ENCODE measurements around the gene SMPD2.

SMPD2 gene

GRCh38 chr6:109454496-109455436 lies 14.2 kb downstream of the SMPD2 start:
- peak overlapping the region; percentile 88 for H2AFZ ChIP-seq (ENCODE audit: low read depth, low read length)
- H4K8ac ChIP-seq (ENCODE audit: low read length): peak overlapping the region; percentile 89
- H2BK12ac ChIP-seq (ENCODE audit: low read length in 2 of 2): peak overlapping the region; percentile 21 to 29
- H3K14ac ChIP-seq (ENCODE audit: low read length in 2 of 2): peak overlapping the region in 1 of 2 experiments; percentile 96
- peak overlapping the region; percentile 90 for H3K4me2 ChIP-seq (ENCODE audit: low read length, poor library complexity, severe bottlenecking)
- no peak overlapping the region for H2AK5ac ChIP-seq (ENCODE audit: low read length, severe bottlenecking)
- H3K4ac ChIP-seq (ENCODE audit: low read depth in 1 of 2, low read length in 2 of 2): peak overlapping the region; percentile 76 to 89
- DNase-seq: peak; percentile 46
- peak overlapping the region; percentile 71 for H2BK15ac ChIP-seq (ENCODE audit: low read depth, poor library complexity, severe bottlenecking)
- H3K23ac ChIP-seq (ENCODE audit: low read length in 2 of 2): peak overlapping the region in 1 of 2 experiments; percentile 57
- peak overlapping the region; percentile 95 for H3K4me3 ChIP-seq (ENCODE audit: insufficient read depth in 1 of 2, low read depth in 1 of 2, low read length in 2 of 2)
- peak overlapping the region; percentile 73 for H2BK120ac ChIP-seq (ENCODE audit: low read depth, low read length)
- peaks cover 31 to 34% of the 10 kb centered on the region in 2 experiments for H3K36me3 ChIP-seq (ENCODE audit: control insufficient read depth in 1 of 2, insufficient read depth in 2 of 2, low read depth in 1 of 2, low read length in 2 of 2)
- H2BK5ac ChIP-seq (ENCODE audit: low read depth, low read length, poor library complexity, severe bottlenecking): peak overlapping the region; percentile 61
- peaks cover 20% of the 10 kb centered on the region for H3K4me1 ChIP-seq (ENCODE audit: control insufficient read depth, insufficient read depth, low read depth, low read length)
- peak overlapping the region; percentile 91 for H3K9ac ChIP-seq (ENCODE audit: low read length)
- H3K27ac ChIP-seq (ENCODE audit: low read length, poor library complexity, severe bottlenecking): no peak overlapping the region
- no peaks in the 10 kb centered on the region for H3K27me3 ChIP-seq (ENCODE audit: control insufficient read depth in 1 of 2, insufficient read depth in 1 of 2, low read length in 2 of 2)
- 7% methylated on average over 36 of the region's 48 CpGs for WGBS
- peaks cover 30% of the 10 kb centered on the region for H3K79me1 ChIP-seq (replicated peaks; ENCODE audit: low read length, poor library complexity, severe bottlenecking)
- no peaks in the 10 kb centered on the region for H3K9me3 ChIP-seq (ENCODE audit: control insufficient read depth, low read length)
- H4K91ac ChIP-seq (ENCODE audit: low read length): peak overlapping the region; percentile 94
- H3K18ac ChIP-seq (ENCODE audit: low read depth in 1 of 2, low read length in 2 of 2): peak overlapping the region; percentile 91 to 95

GRCh38 chr6:109455437-109456110 lies 15.1 kb downstream of the SMPD2 start, which contains the start of gene MICAL1:
Gene MICAL1, minus strand, starts transcription at chr6:109455772. Its CDS starts 1,576 bp downstream, at chr6:109454196.
- H4K8ac ChIP-seq (ENCODE audit: low read length): peak within 1 kb of the TSS; percentile 89
- H3K23ac ChIP-seq (ENCODE audit: low read length in 2 of 2): peak within 1 kb of the TSS in 1 of 2 experiments; percentile 57
- peaks cover 27% of the 10 kb centered on the region for H3K79me1 ChIP-seq (replicated peaks; ENCODE audit: low read length, poor library complexity, severe bottlenecking)
- H3K27ac ChIP-seq (ENCODE audit: low read length, poor library complexity, severe bottlenecking): no peak within 1 kb of the TSS
- peaks cover 29 to 30% of the 10 kb centered on the region in 2 experiments for H3K36me3 ChIP-seq (ENCODE audit: control insufficient read depth in 1 of 2, insufficient read depth in 2 of 2, low read depth in 1 of 2, low read length in 2 of 2)
- H3K14ac ChIP-seq (ENCODE audit: low read length in 2 of 2): peak within 1 kb of the TSS in 1 of 2 experiments; percentile 96
- peaks cover 20% of the 10 kb centered on the region for H3K4me1 ChIP-seq (ENCODE audit: control insufficient read depth, insufficient read depth, low read depth, low read length)
- peak within 1 kb of the TSS; percentile 91 to 95 for H3K18ac ChIP-seq (ENCODE audit: low read depth in 1 of 2, low read length in 2 of 2)
- H2BK12ac ChIP-seq (ENCODE audit: low read length in 2 of 2): peak within 1 kb of the TSS; percentile 21 to 43
- peak within 1 kb of the TSS; percentile 95 for H3K4me3 ChIP-seq (ENCODE audit: insufficient read depth in 1 of 2, low read depth in 1 of 2, low read length in 2 of 2)
- H2AFZ ChIP-seq (ENCODE audit: low read depth, low read length): peak within 1 kb of the TSS; percentile 96
- H3K4ac ChIP-seq (ENCODE audit: low read depth in 1 of 2, low read length in 2 of 2): peak within 1 kb of the TSS; percentile 76 to 89
- peak; percentile 64 for DNase-seq
- peak within 1 kb of the TSS; percentile 73 for H2BK120ac ChIP-seq (ENCODE audit: low read depth, low read length)
- peak within 1 kb of the TSS; percentile 84 for H2BK15ac ChIP-seq (ENCODE audit: low read depth, poor library complexity, severe bottlenecking)
- H3K4me2 ChIP-seq (ENCODE audit: low read length, poor library complexity, severe bottlenecking): peak within 1 kb of the TSS; percentile 98
- peak within 1 kb of the TSS; percentile 94 for H4K91ac ChIP-seq (ENCODE audit: low read length)
- H2BK5ac ChIP-seq (ENCODE audit: low read depth, low read length, poor library complexity, severe bottlenecking): peak within 1 kb of the TSS; percentile 61
- peak within 1 kb of the TSS; percentile 91 for H3K9ac ChIP-seq (ENCODE audit: low read length)
- whole genome bisulfite sequencing: under 1% methylated on average over 34 of the region's 70 CpGs
- H2AK5ac ChIP-seq (ENCODE audit: low read length, severe bottlenecking): no peak within 1 kb of the TSS
- H3K27me3 ChIP-seq (ENCODE audit: control insufficient read depth in 1 of 2, insufficient read depth in 1 of 2, low read length in 2 of 2): no peaks in the 10 kb centered on the region
- no peaks in the 10 kb centered on the region for H3K9me3 ChIP-seq (ENCODE audit: control insufficient read depth, low read length)

- Histone ChIP-seq H3K27ac (ENCODE audit: low read length, poor library complexity, severe bottlenecking) (no peak overlapping the region), H3K27me3 (ENCODE audit: control insufficient read depth in 1 of 2, insufficient read depth in 1 of 2, low read length in 2 of 2) (no peaks in the 10 kb centered on the region), H3K36me3 (ENCODE audit: control insufficient read depth in 1 of 2, insufficient read depth in 2 of 2, low read depth in 1 of 2, low read length in 2 of 2) (peaks cover 28 to 29% of the 10 kb centered on the region in 2 experiments), H2AFZ (ENCODE audit: low read depth, low read length) (peak overlapping the region; percentile 96), H3K23ac (ENCODE audit: low read length in 2 of 2) (peak overlapping the region in 1 of 2 experiments; percentile 2), H3K4ac (ENCODE audit: low read depth in 1 of 2, low read length in 2 of 2) (peak overlapping the region; percentile 47 to 72), H2AK5ac (ENCODE audit: low read length, severe bottlenecking) (no peak overlapping the region), H2BK5ac (ENCODE audit: low read depth, low read length, poor library complexity, severe bottlenecking) (no peak overlapping the region), H3K4me2 (ENCODE audit: low read length, poor library complexity, severe bottlenecking) (peak overlapping the region; percentile 98), H4K91ac (ENCODE audit: low read length) (peak overlapping the region; percentile 61), H3K18ac (ENCODE audit: low read depth in 1 of 2, low read length in 2 of 2) (peak overlapping the region; percentile 87 to 90), H3K4me1 (ENCODE audit: control insufficient read depth, insufficient read depth, low read depth, low read length) (peaks cover 20% of the 10 kb centered on the region), H3K9me3 (ENCODE audit: control insufficient read depth, low read length) (no peaks in the 10 kb centered on the region), H3K9ac (ENCODE audit: low read length) (peak overlapping the region; percentile 86), H2BK12ac (ENCODE audit: low read length in 2 of 2) (peak overlapping the region; percentile 18 to 43), H4K8ac (ENCODE audit: low read length) (peak overlapping the region; percentile 89), H3K79me1 (replicated peaks; ENCODE audit: low read length, poor library complexity, severe bottlenecking) (peaks cover 27% of the 10 kb centered on the region), H3K14ac (ENCODE audit: low read length in 2 of 2) (peak overlapping the region in 1 of 2 experiments; percentile 53), H3K4me3 (ENCODE audit: insufficient read depth in 1 of 2, low read depth in 1 of 2, low read length in 2 of 2) (peak overlapping the region; percentile 95), H2BK15ac (ENCODE audit: low read depth, poor library complexity, severe bottlenecking) (peak overlapping the region; percentile 84), H2BK120ac (ENCODE audit: low read depth, low read length) (peak overlapping the region; percentile 57)
- DNase-seq: no peak
- WGBS: 5% methylated on average over 38 of the region's 38 CpGs
These were observed 15.6 kb downstream of the SMPD2 start for GRCh38 chr6:109456111-109456583.

Measured in mesenchymal stem cell (in vitro differentiated cells and primary cell).